Chondrocyte (in vitro differentiated cells): Measurements from ENCODE around the gene VSIG8. TPM values are rescaled to one million over a fixed set of nuclear protein-coding genes. Genes with fewer than 3 reads are reported as not detected.

Source experiments
- DNase-seq: peaks from one replicate; pipeline ENCODE4 v3.0.0; 2021; ENCODE audit warnings: mixed read lengths, low spot score
- H3K27ac Mint-ChIP-seq: one replicate; pipeline ENCODE4 v1.8.0; 2021; ENCODE audit warnings: mild to moderate bottlenecking, moderate library complexity, mixed read lengths; ENCODE audit not compliant: unreplicated experiment
- H3K27me3 Mint-ChIP-seq: 2 replicates; pipeline ENCODE4 v1.8.0; 2021; ENCODE audit warnings: low read depth, mixed read lengths
- H3K36me3 Mint-ChIP-seq: 2 replicates; pipeline ENCODE4 v1.8.0; 2021; ENCODE audit warnings: low read depth, mixed read lengths
- H3K4me1 Mint-ChIP-seq: 2 replicates; pipeline ENCODE4 v1.8.0; 2021; ENCODE audit warnings: low read depth, mild to moderate bottlenecking, mixed read lengths
- H3K4me3 Mint-ChIP-seq: one replicate; pipeline ENCODE4 v1.8.0; 2021; ENCODE audit warnings: mild to moderate bottlenecking, moderate library complexity, mixed read lengths; ENCODE audit not compliant: unreplicated experiment
- H3K9me3 Mint-ChIP-seq: 2 replicates; pipeline ENCODE4 v1.8.0; 2021; ENCODE audit warnings: low read depth, mixed read lengths
- total RNA-seq: library from RNA; stranded (reverse); gene quantifications from 3 replicates; pipeline ENCODE4 v1.2.1, GENCODE V29; 2021
- TF ChIP-seq, protein P1 (sequence below): fragments of 200-600 bp; sonication (generic); IDR thresholded peaks from 2 replicates; pipeline ENCODE4 v1.5.0; 2021; ENCODE audit warnings: antibody characterized with exemption, mild to moderate bottlenecking, moderate library complexity

The VSIG8 gene
- total RNA-seq, 1 donor from 2014 or later, result not detected

DNA sequence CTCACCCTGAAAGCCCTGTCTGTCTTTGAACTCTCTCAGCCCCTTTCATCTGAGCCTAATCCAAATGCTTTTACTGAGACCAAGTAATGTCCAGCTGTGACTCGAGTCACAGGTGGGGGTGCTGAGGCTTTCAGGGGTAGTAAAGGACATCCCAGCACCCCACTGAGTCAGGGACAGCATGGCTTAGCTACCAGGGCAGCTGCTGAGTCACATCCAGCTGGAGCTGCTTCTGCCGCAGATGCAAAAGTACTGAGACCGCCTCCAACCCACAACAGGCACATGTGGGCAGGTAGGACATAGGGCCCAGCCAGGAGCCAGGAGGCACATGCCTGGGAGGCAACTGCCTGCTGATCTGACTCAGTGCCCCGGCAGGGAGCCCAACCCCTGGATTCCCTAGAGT lies 6.7 kb upstream of the VSIG8 start:
- H3K36me3 Mint-ChIP-seq, result no peaks in the 10 kb centered on the region
- no peaks in the 10 kb centered on the region for H3K9me3 Mint-ChIP-seq
- TF ChIP-seq, protein P1, sequence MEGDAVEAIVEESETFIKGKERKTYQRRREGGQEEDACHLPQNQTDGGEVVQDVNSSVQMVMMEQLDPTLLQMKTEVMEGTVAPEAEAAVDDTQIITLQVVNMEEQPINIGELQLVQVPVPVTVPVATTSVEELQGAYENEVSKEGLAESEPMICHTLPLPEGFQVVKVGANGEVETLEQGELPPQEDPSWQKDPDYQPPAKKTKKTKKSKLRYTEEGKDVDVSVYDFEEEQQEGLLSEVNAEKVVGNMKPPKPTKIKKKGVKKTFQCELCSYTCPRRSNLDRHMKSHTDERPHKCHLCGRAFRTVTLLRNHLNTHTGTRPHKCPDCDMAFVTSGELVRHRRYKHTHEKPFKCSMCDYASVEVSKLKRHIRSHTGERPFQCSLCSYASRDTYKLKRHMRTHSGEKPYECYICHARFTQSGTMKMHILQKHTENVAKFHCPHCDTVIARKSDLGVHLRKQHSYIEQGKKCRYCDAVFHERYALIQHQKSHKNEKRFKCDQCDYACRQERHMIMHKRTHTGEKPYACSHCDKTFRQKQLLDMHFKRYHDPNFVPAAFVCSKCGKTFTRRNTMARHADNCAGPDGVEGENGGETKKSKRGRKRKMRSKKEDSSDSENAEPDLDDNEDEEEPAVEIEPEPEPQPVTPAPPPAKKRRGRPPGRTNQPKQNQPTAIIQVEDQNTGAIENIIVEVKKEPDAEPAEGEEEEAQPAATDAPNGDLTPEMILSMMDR, result no peak
- no peak overlapping the region for H3K4me3 Mint-ChIP-seq
- DNase-seq, result no peak
- no peak overlapping the region for H3K27ac Mint-ChIP-seq
- no peaks in the 10 kb centered on the region for H3K27me3 Mint-ChIP-seq
- peaks cover 8% of the 10 kb centered on the region for H3K4me1 Mint-ChIP-seq

DNA sequence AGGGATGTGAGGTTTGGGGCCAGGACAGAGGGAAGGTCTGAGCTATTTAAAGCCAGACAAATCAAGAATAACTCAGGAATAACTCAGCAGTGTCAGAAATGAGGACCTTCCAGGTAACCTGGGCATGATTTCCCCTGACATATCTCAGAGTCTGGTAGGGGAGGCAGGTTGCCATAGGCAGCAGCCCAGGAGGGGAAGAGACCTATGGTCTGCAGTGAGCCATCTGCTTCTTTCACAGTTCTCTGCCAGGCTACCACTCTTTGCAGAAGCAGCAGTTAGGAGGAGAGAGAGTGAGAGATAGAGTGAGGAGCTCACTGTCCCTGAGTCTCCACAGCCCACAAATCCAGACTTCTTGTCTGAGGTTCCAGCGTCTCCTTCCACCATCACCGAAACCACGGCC lies 6.3 kb upstream of the VSIG8 start:
- no peak for DNase-seq
- Mint-ChIP-seq H3K4me1 (peaks cover 8% of the 10 kb centered on the region), H3K27me3 (no peaks in the 10 kb centered on the region), H3K9me3 (no peaks in the 10 kb centered on the region), H3K27ac (no peak overlapping the region), H3K36me3 (no peaks in the 10 kb centered on the region), H3K4me3 (no peak overlapping the region)
- TF ChIP-seq, protein P1, result no peak

DNA sequence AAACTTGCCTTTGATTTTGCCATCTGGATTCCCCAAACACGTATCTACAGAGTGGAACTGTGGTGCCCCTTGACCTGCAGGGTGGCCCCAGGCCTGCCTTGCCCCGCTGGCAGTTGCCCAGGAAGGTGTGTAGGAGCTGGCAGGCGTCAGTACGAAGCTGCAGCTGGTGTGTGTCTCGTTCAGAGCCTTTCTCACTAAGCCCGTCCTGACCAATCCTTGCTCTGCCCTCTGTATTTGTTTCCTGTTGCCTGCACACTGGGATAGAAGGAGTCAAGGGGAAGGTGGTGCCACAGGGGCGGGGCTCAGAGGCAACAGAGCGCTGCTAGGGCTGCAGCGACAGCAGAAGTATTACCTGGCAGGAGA lies 5.2 kb upstream of the VSIG8 start:
- no peaks in the 10 kb centered on the region for H3K27me3 Mint-ChIP-seq
- no peaks in the 10 kb centered on the region for H3K36me3 Mint-ChIP-seq
- H3K4me3 Mint-ChIP-seq, result no peak overlapping the region
- no peak for DNase-seq
- TF ChIP-seq, protein P1, result no peak
- no peaks in the 10 kb centered on the region for H3K9me3 Mint-ChIP-seq
- H3K4me1 Mint-ChIP-seq, result peaks cover 8% of the 10 kb centered on the region
- H3K27ac Mint-ChIP-seq, result no peak overlapping the region

DNA sequence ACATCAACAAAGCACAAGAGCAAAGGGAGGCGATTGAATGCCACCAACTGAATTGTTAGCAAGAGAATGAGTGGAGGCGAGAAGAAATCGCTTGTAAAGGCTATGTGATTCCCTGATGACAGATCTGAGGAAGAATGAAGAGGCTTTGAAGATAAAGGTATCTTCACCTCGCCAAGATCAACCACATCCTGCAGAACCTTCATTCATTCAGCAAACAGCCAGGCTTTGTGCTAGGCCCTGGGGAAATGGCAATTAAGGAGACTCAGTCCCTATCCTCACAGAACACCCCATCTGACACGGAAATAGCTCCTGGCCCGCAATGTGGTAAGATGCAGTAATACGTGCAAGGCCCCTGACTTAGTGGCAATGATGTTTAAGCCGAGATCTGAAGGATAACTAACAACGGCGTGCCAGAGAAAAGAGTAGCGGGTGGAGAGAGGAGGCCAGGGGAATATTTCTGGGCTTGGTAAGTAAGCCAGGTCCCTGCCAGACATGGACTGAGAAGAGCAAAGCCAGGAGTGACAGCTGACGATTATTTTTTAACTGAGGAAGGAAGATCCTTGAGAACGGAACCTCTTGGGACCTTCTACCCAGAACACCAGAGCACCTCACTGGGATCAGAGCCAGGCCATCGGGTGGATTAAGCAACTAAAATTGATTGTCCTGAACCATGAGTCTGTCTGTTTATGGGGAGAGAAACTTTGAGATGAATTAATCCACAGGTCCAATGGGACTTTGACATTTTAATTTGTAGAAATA lies 4.6 kb upstream of the VSIG8 start:
- TF ChIP-seq, protein P1, result no peak
- no peak for DNase-seq
- H3K27me3 Mint-ChIP-seq, result no peaks in the 10 kb centered on the region
- no peak overlapping the region for H3K27ac Mint-ChIP-seq
- no peaks in the 10 kb centered on the region for H3K9me3 Mint-ChIP-seq
- no peak overlapping the region for H3K4me3 Mint-ChIP-seq
- peaks cover 8% of the 10 kb centered on the region for H3K4me1 Mint-ChIP-seq
- no peaks in the 10 kb centered on the region for H3K36me3 Mint-ChIP-seq

DNA sequence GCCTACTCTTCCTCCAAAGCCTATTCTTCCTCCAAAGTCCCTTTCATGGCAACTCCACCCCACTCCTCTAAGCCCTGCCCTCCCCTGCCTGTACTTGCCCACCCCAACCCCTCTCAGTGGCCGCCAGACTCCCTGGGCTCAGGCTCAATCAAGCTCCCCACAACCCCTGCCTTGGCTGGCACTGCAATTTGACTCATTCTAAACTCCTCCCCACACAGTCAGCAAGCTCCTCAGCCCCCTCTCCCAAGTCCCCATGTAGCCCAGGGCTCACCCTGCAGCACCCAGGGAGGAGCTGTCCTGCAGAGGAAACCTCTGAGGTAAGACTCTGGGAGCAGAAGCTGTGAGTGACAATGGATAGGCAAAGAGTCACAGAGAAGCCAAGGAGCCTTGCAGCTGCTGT lies 3.6 kb upstream of the VSIG8 start:
- H3K36me3 Mint-ChIP-seq, result no peaks in the 10 kb centered on the region

More for the DNA sequence above, 3.6 kb upstream of the VSIG8 start:
- no peak for DNase-seq
- Mint-ChIP-seq H3K27me3 (no peaks in the 10 kb centered on the region), H3K27ac (no peak overlapping the region), H3K4me3 (no peak overlapping the region), H3K9me3 (no peaks in the 10 kb centered on the region), H3K4me1 (peaks cover 8% of the 10 kb centered on the region)
- TF ChIP-seq, protein P1, result no peak
